ENCODE measurements around the gene RABIF.
"Not testable (repeated sequence)": the region's sequence is repeated elsewhere in the genome, so short reads cannot be mapped to it uniquely, and the experiment has no call there.

The RABIF gene

GRCh38 chr1:202888531-202889360 is at the start of gene RABIF:
RABIF (minus strand) TSS chr1:202889149; CDS start chr1:202889098, 51 bp downstream.
- Histone ChIP-seq H3K9ac (ENCODE audit: low read length) (peak within 1 kb of the TSS; percentile 49), H3K4me3 (ENCODE audit: low read depth in 1 of 2, low read length in 2 of 2) (peak within 1 kb of the TSS; percentile 80 to 99), H3K27ac (ENCODE audit: low read depth, low read length) (peak within 1 kb of the TSS; percentile 87), H3K36me3 (ENCODE audit: insufficient read depth, low read length) (peaks cover 25% of the 10 kb centered on the region), H3K4me1 (ENCODE audit: insufficient read depth, low read length) (peaks cover 9% of the 10 kb centered on the region), H3K9me3 (ENCODE audit: low read length) (no peaks in the 10 kb centered on the region), H3K27me3 (ENCODE audit: control insufficient read depth in 1 of 2, insufficient read depth in 2 of 2, low read length in 2 of 2) (no peaks in the 10 kb centered on the region)

DNA sequence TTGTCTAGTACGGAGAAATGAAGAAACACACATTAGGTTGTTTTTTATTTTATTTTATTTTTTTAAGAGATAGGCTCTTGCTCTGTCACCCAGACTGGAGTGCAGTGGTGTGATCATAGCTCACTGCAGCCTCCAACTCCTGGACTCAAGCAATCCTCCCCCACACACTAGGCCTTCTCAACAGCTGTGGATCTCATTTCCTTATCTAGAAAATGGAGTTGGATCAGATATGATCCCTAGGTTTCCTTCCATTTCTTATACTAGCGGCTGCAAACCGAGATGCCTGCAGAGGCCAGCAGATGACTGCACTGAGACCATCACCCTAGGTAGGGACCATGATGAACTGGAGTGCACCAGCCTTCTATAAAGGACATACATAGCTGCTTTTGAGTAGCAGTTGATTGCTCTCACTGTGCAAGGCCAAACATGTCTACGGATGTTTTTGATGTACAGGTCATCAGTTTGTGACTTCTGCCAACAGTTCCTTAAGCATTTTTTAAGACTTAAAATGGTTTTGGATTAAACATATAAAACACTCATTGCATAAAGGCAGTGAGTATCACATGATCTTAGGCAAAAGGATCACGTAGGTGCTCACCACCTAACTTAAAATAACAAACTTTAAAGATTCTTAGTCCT is 49.5 kb upstream of the RABIF start:
- Histone ChIP-seq H3K4me1 (ENCODE audit: insufficient read depth, low read length) (no peaks in the 10 kb centered on the region), H3K27me3 (ENCODE audit: control insufficient read depth in 1 of 2, insufficient read depth in 2 of 2, low read length in 2 of 2) (no peaks in the 10 kb centered on the region), H3K4me3 (ENCODE audit: low read depth in 1 of 2, low read length in 2 of 2) (no peak overlapping the region), H3K36me3 (ENCODE audit: insufficient read depth, low read length) (peaks cover 25% of the 10 kb centered on the region), H3K27ac (ENCODE audit: low read depth, low read length) (no peak overlapping the region), H3K9ac (ENCODE audit: low read length) (no peak overlapping the region), H3K9me3 (ENCODE audit: low read length) (no peaks in the 10 kb centered on the region)

DNA sequence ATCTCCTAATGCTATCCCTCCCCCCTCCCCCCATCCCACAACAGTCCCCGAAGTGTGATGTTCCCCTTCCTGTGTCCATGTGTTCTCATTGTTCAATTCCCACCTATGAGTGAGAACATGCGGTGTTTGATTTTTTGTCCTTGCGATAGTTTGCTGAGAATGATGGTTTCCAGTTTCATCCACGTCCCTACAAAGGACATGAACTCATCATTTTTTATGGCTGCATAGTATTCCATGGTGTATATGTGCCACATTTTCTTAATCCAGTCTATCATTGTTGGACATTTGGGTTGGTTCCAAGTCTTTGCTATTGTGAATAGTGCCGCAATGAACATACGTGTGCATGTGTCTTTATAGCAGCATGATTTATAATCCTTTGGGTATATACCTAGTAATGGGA is 47.5 kb upstream of the RABIF start:
- H3K9ac ChIP-seq (ENCODE audit: low read length); H3K27ac ChIP-seq (ENCODE audit: low read depth, low read length); H3K36me3 ChIP-seq (ENCODE audit: insufficient read depth, low read length); H3K9me3 ChIP-seq (ENCODE audit: low read length); H3K4me3 ChIP-seq (ENCODE audit: low read depth in 1 of 2, low read length in 2 of 2); H3K4me1 ChIP-seq (ENCODE audit: insufficient read depth, low read length); H3K27me3 ChIP-seq (ENCODE audit: control insufficient read depth in 1 of 2, insufficient read depth in 2 of 2, low read length in 2 of 2): not testable (repeated sequence)

GRCh38 chr1:202935844-202936243 is 46.9 kb upstream of the RABIF start:
- no peak overlapping the region for H3K4me3 ChIP-seq (ENCODE audit: low read depth in 1 of 2, low read length in 2 of 2)

DNA sequence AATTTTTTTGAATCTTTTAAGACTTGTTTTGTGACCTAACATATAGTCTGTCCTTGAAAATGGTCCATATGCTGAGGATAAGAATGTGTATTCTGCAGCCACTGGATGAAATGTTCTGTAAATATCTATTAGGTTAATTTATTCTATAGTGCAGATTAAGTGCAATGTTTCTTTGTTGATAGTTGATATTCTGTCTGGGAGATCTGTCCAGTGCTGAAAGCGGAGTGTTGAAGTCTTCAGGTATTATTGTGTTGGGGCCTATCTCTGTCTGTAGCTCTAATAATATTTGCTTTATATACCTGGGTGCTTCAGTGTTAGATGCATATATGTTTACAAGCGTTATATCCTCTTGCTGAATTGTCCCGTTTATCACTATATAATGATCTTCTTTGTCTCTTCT is 45.8 kb upstream of the RABIF start:
- no peak overlapping the region for H3K4me3 ChIP-seq (ENCODE audit: low read depth in 1 of 2, low read length in 2 of 2)

More at GRCh38 chr1:202935844-202936243, 46.9 kb upstream of the RABIF start:
- Histone ChIP-seq H3K27ac (ENCODE audit: low read depth, low read length) (no peak overlapping the region), H3K9ac (ENCODE audit: low read length) (no peak overlapping the region), H3K36me3 (ENCODE audit: insufficient read depth, low read length) (peaks cover 4% of the 10 kb centered on the region), H3K4me1 (ENCODE audit: insufficient read depth, low read length) (no peaks in the 10 kb centered on the region), H3K9me3 (ENCODE audit: low read length) (no peaks in the 10 kb centered on the region), H3K27me3 (ENCODE audit: control insufficient read depth in 1 of 2, insufficient read depth in 2 of 2, low read length in 2 of 2) (no peaks in the 10 kb centered on the region)

GRCh38 chr1:202932476-202932875 is 43.5 kb upstream of the RABIF start:
- Histone ChIP-seq H3K27ac (ENCODE audit: low read depth, low read length) (no peak overlapping the region), H3K9me3 (ENCODE audit: low read length) (no peaks in the 10 kb centered on the region), H3K4me1 (ENCODE audit: insufficient read depth, low read length) (no peaks in the 10 kb centered on the region), H3K27me3 (ENCODE audit: control insufficient read depth in 1 of 2, insufficient read depth in 2 of 2, low read length in 2 of 2) (no peaks in the 10 kb centered on the region), H3K36me3 (ENCODE audit: insufficient read depth, low read length) (no peaks in the 10 kb centered on the region), H3K9ac (ENCODE audit: low read length) (no peak overlapping the region), H3K4me3 (ENCODE audit: low read depth in 1 of 2, low read length in 2 of 2) (no peak overlapping the region)

More for the DNA sequence above, 45.8 kb upstream of the RABIF start:
- H3K9me3 ChIP-seq (ENCODE audit: low read length): no peaks in the 10 kb centered on the region
- H3K36me3 ChIP-seq (ENCODE audit: insufficient read depth, low read length): no peaks in the 10 kb centered on the region
- H3K27me3 ChIP-seq (ENCODE audit: control insufficient read depth in 1 of 2, insufficient read depth in 2 of 2, low read length in 2 of 2): no peaks in the 10 kb centered on the region
- no peak overlapping the region for H3K27ac ChIP-seq (ENCODE audit: low read depth, low read length)
- no peak overlapping the region for H3K9ac ChIP-seq (ENCODE audit: low read length)
- H3K4me1 ChIP-seq (ENCODE audit: insufficient read depth, low read length): no peaks in the 10 kb centered on the region

GRCh38 chr1:202926581-202927491 is 37.9 kb upstream of the RABIF start, which contains the start of gene KLHL12:
KLHL12 (minus strand) TSS chr1:202927234; CDS start chr1:202925162, 2,072 bp downstream.
- peak within 1 kb of the TSS; percentile 90 to 94 for H3K4me3 ChIP-seq (ENCODE audit: low read depth in 1 of 2, low read length in 2 of 2)
- peaks cover 9% of the 10 kb centered on the region for H3K36me3 ChIP-seq (ENCODE audit: insufficient read depth, low read length)
- H3K27ac ChIP-seq (ENCODE audit: low read depth, low read length): peak within 1 kb of the TSS; percentile 95
- no peaks in the 10 kb centered on the region for H3K9me3 ChIP-seq (ENCODE audit: low read length)
- no peaks in the 10 kb centered on the region for H3K27me3 ChIP-seq (ENCODE audit: control insufficient read depth in 1 of 2, insufficient read depth in 2 of 2, low read length in 2 of 2)
- peak within 1 kb of the TSS; percentile 74 for H3K9ac ChIP-seq (ENCODE audit: low read length)
- H3K4me1 ChIP-seq (ENCODE audit: insufficient read depth, low read length): peaks cover 24% of the 10 kb centered on the region

- Histone ChIP-seq H3K4me3 (ENCODE audit: low read depth in 1 of 2, low read length in 2 of 2) (no peak overlapping the region), H3K27ac (ENCODE audit: low read depth, low read length) (no peak overlapping the region), H3K36me3 (ENCODE audit: insufficient read depth, low read length) (peaks cover 20% of the 10 kb centered on the region), H3K9me3 (ENCODE audit: low read length) (no peaks in the 10 kb centered on the region), H3K9ac (ENCODE audit: low read length) (no peak overlapping the region), H3K27me3 (ENCODE audit: control insufficient read depth in 1 of 2, insufficient read depth in 2 of 2, low read length in 2 of 2) (no peaks in the 10 kb centered on the region), H3K4me1 (ENCODE audit: insufficient read depth, low read length) (peaks cover 24% of the 10 kb centered on the region)
Observed at GRCh38 chr1:202923533-202923932, 34.6 kb upstream of the RABIF start.

GRCh38 chr1:202919615-202920014 is 30.7 kb upstream of the RABIF start:
- no peak overlapping the region for H3K4me3 ChIP-seq (ENCODE audit: low read depth in 1 of 2, low read length in 2 of 2)
- H3K36me3 ChIP-seq (ENCODE audit: insufficient read depth, low read length): peaks cover 51% of the 10 kb centered on the region
- H3K9ac ChIP-seq (ENCODE audit: low read length): no peak overlapping the region
- H3K9me3 ChIP-seq (ENCODE audit: low read length): no peaks in the 10 kb centered on the region
- no peaks in the 10 kb centered on the region for H3K27me3 ChIP-seq (ENCODE audit: control insufficient read depth in 1 of 2, insufficient read depth in 2 of 2, low read length in 2 of 2)
- no peak overlapping the region for H3K27ac ChIP-seq (ENCODE audit: low read depth, low read length)
- peaks cover 15% of the 10 kb centered on the region for H3K4me1 ChIP-seq (ENCODE audit: insufficient read depth, low read length)

DNA sequence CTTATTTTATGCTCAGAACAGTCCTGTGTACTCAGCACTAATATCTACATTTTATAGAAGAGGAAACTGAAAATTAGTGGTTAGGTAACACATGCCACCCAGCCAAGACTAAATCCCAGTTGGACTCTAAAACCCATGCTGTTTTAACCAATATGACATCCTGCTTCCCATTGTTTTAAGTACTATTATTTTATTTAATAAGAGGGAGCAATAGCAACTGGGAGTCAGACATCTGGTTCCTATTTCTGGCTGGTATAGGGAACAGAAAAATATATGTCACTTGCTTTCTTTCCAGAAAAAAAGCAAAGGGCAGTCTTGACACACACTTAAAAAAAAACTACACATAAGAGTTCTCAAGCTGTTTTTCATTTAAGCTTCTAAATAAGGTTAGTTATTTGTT is 26.2 kb upstream of the RABIF start:
- H3K4me1 ChIP-seq (ENCODE audit: insufficient read depth, low read length): no peaks in the 10 kb centered on the region
- no peak overlapping the region for H3K4me3 ChIP-seq (ENCODE audit: low read depth in 1 of 2, low read length in 2 of 2)
- H3K9me3 ChIP-seq (ENCODE audit: low read length): no peaks in the 10 kb centered on the region
- H3K27ac ChIP-seq (ENCODE audit: low read depth, low read length): no peak overlapping the region
- no peaks in the 10 kb centered on the region for H3K27me3 ChIP-seq (ENCODE audit: control insufficient read depth in 1 of 2, insufficient read depth in 2 of 2, low read length in 2 of 2)
- no peak overlapping the region for H3K9ac ChIP-seq (ENCODE audit: low read length)
- peaks cover 67% of the 10 kb centered on the region for H3K36me3 ChIP-seq (ENCODE audit: insufficient read depth, low read length)

DNA sequence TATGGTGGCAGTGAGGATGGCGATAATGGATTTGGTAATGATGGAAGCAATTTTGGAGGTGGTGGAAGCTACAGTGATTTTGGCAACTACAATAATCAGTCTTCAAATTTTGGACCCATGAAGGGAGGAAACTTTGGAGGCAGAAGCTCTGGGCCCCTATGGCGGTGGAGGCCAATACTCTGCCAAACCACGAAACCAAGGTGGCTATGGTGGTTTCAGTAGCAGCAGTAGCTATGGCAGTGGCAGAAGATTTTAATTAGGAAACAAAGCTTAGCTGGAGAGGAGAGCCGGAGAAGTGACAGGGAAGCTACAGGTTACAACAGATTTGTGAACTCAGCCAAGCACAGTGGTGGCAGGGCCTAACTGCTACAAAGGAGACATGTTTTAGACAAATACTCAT is 23.5 kb upstream of the RABIF start:
- not testable (repeated sequence) for H3K4me1 ChIP-seq (ENCODE audit: insufficient read depth, low read length); H3K9ac ChIP-seq (ENCODE audit: low read length); H3K4me3 ChIP-seq (ENCODE audit: low read depth in 1 of 2, low read length in 2 of 2); H3K27me3 ChIP-seq (ENCODE audit: control insufficient read depth in 1 of 2, insufficient read depth in 2 of 2, low read length in 2 of 2); H3K27ac ChIP-seq (ENCODE audit: low read depth, low read length); H3K9me3 ChIP-seq (ENCODE audit: low read length)
- peaks cover 60% of the 10 kb centered on the region for H3K36me3 ChIP-seq (ENCODE audit: insufficient read depth, low read length)

All from muscle layer of colon (tissue), 2 donors.